GM12875 (cell line): ENCODE results near the gene CLDN4.
"Not testable (repeated sequence)": the region's sequence is repeated elsewhere in the genome, so short reads cannot be mapped to it uniquely, and the experiment has no call there.

ENCODE experiments used
- H3K4me3 ChIP-seq: one replicate; pipeline ENCODE4 v1.5.1; 2011; ENCODE audit warnings: low read depth, low read length, control low read depth
- TF ChIP-seq, protein P1 (sequence below): IDR thresholded peaks from 2 replicates; pipeline ENCODE4 v1.5.1; 2011; ENCODE audit warnings: low read depth, mild to moderate bottlenecking, control low read depth, inconsistent platforms, low read length, moderate library complexity, borderline replicate concordance; ENCODE audit not compliant: insufficient read depth

CLDN4 gene

GRCh38 chr7:73830681-73831583, at the start of gene CLDN4:
Gene CLDN4 (plus strand): TSS chr7:73830996. CDS start chr7:73831202, 206 bp downstream.
- TF ChIP-seq, protein P1, sequence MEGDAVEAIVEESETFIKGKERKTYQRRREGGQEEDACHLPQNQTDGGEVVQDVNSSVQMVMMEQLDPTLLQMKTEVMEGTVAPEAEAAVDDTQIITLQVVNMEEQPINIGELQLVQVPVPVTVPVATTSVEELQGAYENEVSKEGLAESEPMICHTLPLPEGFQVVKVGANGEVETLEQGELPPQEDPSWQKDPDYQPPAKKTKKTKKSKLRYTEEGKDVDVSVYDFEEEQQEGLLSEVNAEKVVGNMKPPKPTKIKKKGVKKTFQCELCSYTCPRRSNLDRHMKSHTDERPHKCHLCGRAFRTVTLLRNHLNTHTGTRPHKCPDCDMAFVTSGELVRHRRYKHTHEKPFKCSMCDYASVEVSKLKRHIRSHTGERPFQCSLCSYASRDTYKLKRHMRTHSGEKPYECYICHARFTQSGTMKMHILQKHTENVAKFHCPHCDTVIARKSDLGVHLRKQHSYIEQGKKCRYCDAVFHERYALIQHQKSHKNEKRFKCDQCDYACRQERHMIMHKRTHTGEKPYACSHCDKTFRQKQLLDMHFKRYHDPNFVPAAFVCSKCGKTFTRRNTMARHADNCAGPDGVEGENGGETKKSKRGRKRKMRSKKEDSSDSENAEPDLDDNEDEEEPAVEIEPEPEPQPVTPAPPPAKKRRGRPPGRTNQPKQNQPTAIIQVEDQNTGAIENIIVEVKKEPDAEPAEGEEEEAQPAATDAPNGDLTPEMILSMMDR, result no peak
- H3K4me3 ChIP-seq, result no peak within 1 kb of the TSS

DNA sequence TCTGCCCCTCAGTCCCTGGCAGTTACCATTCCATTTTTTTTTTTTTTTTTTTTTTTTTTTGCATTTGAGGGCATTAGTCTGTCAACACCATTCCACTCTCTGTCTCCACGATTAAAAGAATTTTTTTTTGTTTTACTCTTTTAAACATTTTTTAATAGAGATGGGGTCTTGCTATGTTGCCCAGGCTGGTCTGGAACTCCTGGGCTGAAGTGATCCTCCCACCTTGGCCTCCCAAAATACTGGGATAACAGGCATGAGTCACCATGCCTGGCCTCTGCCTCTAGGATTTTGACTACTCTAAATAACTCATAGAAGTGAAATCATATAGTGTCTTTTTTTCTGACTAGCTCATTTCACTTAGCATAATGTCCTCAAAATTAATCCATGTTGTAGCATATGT, 44.2 kb upstream of the CLDN4 start:
- no peak overlapping the region for H3K4me3 ChIP-seq
- TF ChIP-seq, protein P1, result no peak

DNA sequence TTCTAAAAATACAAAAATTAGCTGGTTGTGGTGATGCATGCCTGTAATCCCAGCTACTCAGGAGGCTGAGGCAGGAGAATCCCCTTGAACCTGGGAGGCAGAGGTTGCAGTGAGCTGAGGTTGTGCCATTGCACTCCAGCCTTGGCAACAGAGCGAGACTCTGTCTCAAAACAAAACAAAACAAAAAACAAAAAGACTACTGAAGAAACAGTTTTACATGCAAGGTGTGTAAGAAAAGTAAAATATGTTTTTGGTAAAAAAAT, 43.1 kb upstream of the CLDN4 start:
- not testable (repeated sequence) for H3K4me3 ChIP-seq

DNA sequence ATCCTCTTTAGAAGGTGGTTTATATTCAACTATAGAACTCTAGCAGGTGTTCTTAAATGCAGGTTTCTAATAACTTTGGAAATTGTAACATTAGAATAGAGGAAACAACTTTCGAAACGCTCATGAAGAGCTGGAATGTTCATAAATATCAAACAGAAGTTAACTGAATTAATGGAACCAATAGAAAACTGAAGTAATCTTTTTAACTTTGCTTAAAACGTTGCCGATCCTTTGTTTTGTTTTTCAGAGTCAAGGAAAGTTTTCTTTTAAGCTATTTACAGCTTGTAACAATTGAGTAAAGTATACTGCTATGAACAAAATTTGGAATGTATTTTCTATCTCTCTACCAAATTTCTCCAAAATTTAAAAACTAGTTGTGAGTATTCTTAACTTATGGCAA, 41.7 kb upstream of the CLDN4 start:
- TF ChIP-seq, protein P1, result no peak
- H3K4me3 ChIP-seq, result no peak overlapping the region

DNA sequence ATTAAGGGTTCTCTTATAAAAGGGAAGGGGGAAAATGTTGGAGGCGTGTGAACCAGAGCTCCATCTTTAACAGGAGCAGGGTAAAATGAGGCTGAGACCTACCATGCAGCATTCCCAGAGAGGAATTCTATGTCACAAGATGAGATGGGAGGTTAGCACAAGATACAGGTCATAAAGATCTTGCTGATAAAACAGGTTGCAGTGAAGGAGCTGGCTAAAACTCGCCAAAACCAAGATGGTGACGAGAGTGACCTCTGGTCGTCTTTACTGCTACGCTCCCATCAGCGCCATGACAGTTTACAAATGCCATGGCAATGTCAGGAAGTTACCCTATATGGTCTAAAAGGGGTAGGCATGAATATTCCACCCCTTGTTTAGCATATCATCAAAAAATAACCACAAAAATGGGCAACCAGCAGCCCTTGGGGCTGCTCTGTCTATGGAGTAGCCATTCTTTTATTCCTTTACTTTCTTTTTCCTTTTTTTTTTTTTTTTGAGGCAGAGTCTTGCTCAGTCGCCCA, 39.6 kb upstream of the CLDN4 start:
- not testable (repeated sequence) for H3K4me3 ChIP-seq

- H3K4me3 ChIP-seq, result not testable (repeated sequence)
Observed at GRCh38 chr7:73795188-73795587, 35.6 kb upstream of the CLDN4 start.

- not testable (repeated sequence) for H3K4me3 ChIP-seq
Observed at GRCh38 chr7:73796656-73797055, 34.1 kb upstream of the CLDN4 start.

- not testable (repeated sequence) for H3K4me3 ChIP-seq
Observed at GRCh38 chr7:73797176-73797575, 33.6 kb upstream of the CLDN4 start.

- TF ChIP-seq, protein P1, result no peak
- no peak overlapping the region for H3K4me3 ChIP-seq
Observed at GRCh38 chr7:73799282-73800141, 31.3 kb upstream of the CLDN4 start.
